Measurements from ENCODE around the gene NCKAP5.

The NCKAP5 gene

DNA sequence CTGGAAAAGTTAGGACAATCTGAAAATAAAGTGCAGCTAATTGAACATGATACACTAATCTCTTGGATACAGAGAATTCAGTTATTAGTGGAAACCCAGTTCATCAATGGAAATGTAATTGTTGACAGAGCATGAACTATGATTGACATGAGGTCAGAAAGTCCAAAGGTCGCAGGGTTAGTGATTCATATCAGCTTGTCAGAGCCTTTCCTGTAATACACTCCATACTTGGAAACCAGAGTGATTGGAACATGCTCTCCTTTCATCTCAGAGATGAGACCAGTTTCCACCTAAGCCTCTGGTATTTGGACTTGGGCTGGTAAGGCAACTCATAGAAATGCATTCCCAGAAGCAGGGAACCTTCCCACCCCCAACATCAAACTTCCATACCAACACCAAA lies 8.5 kb upstream of the NCKAP5 start:
- no peak overlapping the region for H3K4me3 ChIP-seq (ENCODE audit: severe bottlenecking)
- peak overlapping the region; percentile 32 for H3K27ac ChIP-seq (ENCODE audit: poor library complexity, severe bottlenecking)
- no peaks in the 10 kb centered on the region for H3K27me3 ChIP-seq (ENCODE audit: insufficient read depth, poor library complexity, severe bottlenecking)
- H3K4me1 ChIP-seq (ENCODE audit: insufficient read depth, poor library complexity, severe bottlenecking), result peaks cover 35% of the 10 kb centered on the region
- ATAC-seq (ENCODE audit: low read depth) (no peak), DNase-seq (ENCODE audit: low spot score) (no peak)
- no peak for TF ChIP-seq CTCF (IDR thresholded peaks at IDR 0.05; ENCODE audit: poor library complexity, severe bottlenecking)
- H3K36me3 ChIP-seq (ENCODE audit: low read depth), result no peaks in the 10 kb centered on the region
- no peaks in the 10 kb centered on the region for H3K9me3 ChIP-seq (ENCODE audit: severe bottlenecking)

GRCh38 chr2:133574620-133575019 lies 6.4 kb upstream of the NCKAP5 start:
- DNase-seq (ENCODE audit: low spot score) (no peak), ATAC-seq (ENCODE audit: low read depth) (no peak)
- Histone ChIP-seq H3K27me3 (ENCODE audit: insufficient read depth, poor library complexity, severe bottlenecking) (no peaks in the 10 kb centered on the region), H3K4me3 (ENCODE audit: severe bottlenecking) (no peak overlapping the region), H3K9me3 (ENCODE audit: severe bottlenecking) (no peaks in the 10 kb centered on the region), H3K4me1 (ENCODE audit: insufficient read depth, poor library complexity, severe bottlenecking) (peaks cover 22% of the 10 kb centered on the region), H3K36me3 (ENCODE audit: low read depth) (no peaks in the 10 kb centered on the region), H3K27ac (ENCODE audit: poor library complexity, severe bottlenecking) (no peak overlapping the region)
- no peak for TF ChIP-seq CTCF (IDR thresholded peaks at IDR 0.05; ENCODE audit: poor library complexity, severe bottlenecking)

GRCh38 chr2:133574186-133574585 lies 5.9 kb upstream of the NCKAP5 start:
- no peak overlapping the region for H3K27ac ChIP-seq (ENCODE audit: poor library complexity, severe bottlenecking)
- no peak for ATAC-seq (ENCODE audit: low read depth)
- no peak for DNase-seq (ENCODE audit: low spot score)
- no peak overlapping the region for H3K4me3 ChIP-seq (ENCODE audit: severe bottlenecking)
- peaks cover 20% of the 10 kb centered on the region for H3K4me1 ChIP-seq (ENCODE audit: insufficient read depth, poor library complexity, severe bottlenecking)
- no peaks in the 10 kb centered on the region for H3K9me3 ChIP-seq (ENCODE audit: severe bottlenecking)
- no peaks in the 10 kb centered on the region for H3K27me3 ChIP-seq (ENCODE audit: insufficient read depth, poor library complexity, severe bottlenecking)
- no peaks in the 10 kb centered on the region for H3K36me3 ChIP-seq (ENCODE audit: low read depth)
- TF ChIP-seq CTCF (IDR thresholded peaks at IDR 0.05; ENCODE audit: poor library complexity, severe bottlenecking), result no peak

DNA sequence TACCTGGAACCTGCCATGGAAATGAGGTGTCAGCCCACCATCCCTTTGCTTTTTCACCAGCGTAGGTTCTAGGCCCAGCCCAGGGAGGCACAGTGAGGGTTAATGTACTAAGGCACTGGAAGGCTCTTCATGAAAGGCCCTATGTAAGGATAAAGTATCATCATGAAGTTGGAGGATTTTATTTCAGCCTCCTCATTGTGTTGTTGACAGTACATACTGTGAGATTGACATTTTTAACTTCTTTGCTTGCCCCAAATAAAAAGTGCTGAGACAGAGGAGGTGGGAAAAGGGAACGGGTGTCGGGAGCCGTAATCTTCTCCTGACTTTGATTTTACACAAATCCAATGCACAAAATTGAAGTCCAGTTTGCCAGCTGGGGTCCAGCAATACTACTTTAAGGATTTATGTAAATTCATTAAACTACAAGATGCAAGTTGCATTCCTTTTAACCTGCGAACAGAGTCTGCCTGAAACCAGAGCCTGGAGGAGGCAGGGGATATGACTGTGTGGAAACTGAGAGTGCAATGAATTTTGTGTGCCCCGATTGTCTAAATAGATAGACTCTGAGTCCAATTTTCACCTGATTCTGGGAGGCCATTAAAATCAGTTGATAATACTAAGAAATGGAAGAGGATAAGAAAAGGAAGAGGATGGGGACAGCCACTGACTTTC lies 5.4 kb upstream of the NCKAP5 start:
- no peak overlapping the region for H3K4me3 ChIP-seq (ENCODE audit: severe bottlenecking)
- no peaks in the 10 kb centered on the region for H3K36me3 ChIP-seq (ENCODE audit: low read depth)
- DNase-seq (ENCODE audit: low spot score), result no peak
- H3K27ac ChIP-seq (ENCODE audit: poor library complexity, severe bottlenecking), result no peak overlapping the region
- H3K27me3 ChIP-seq (ENCODE audit: insufficient read depth, poor library complexity, severe bottlenecking), result no peaks in the 10 kb centered on the region
- no peak for TF ChIP-seq CTCF (IDR thresholded peaks at IDR 0.05; ENCODE audit: poor library complexity, severe bottlenecking)
- ATAC-seq (ENCODE audit: low read depth), result no peak
- no peaks in the 10 kb centered on the region for H3K9me3 ChIP-seq (ENCODE audit: severe bottlenecking)
- peaks cover 15% of the 10 kb centered on the region for H3K4me1 ChIP-seq (ENCODE audit: insufficient read depth, poor library complexity, severe bottlenecking)

DNA sequence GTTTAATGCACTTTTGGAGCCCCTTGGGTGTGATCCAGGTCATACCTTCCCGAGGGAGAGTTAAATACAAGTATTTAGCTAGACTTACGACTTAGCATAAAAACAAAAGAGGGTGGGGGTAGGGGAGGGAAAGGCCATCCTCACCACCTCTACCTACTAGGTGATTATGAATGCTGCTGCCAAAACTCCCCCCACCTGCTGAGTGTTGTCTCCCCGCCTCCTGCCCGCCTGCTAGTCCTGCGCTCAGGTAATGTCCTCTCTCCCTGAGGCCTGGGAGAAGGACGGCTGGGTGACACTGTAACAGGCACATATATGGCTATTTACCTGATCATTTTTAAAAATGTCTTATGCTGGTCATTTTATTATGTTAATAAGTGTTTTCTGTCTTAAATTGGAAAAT lies 3.0 kb upstream of the NCKAP5 start:
- Histone ChIP-seq H3K36me3 (ENCODE audit: low read depth) (no peaks in the 10 kb centered on the region), H3K9me3 (ENCODE audit: severe bottlenecking) (no peaks in the 10 kb centered on the region), H3K27me3 (ENCODE audit: insufficient read depth, poor library complexity, severe bottlenecking) (no peaks in the 10 kb centered on the region), H3K27ac (ENCODE audit: poor library complexity, severe bottlenecking) (no peak overlapping the region), H3K4me3 (ENCODE audit: severe bottlenecking) (no peak overlapping the region), H3K4me1 (ENCODE audit: insufficient read depth, poor library complexity, severe bottlenecking) (peaks cover 7% of the 10 kb centered on the region)
- DNase-seq (ENCODE audit: low spot score), result no peak
- TF ChIP-seq CTCF (IDR thresholded peaks at IDR 0.05; ENCODE audit: poor library complexity, severe bottlenecking), result no peak
- no peak for ATAC-seq (ENCODE audit: low read depth)

Data from RWPE2 (cell line).